ENCODE results near the gene GPR141. TPM values are rescaled to one million over a fixed set of nuclear protein-coding genes. Genes with fewer than 3 reads are reported as not detected.
A peak's percentile ranks its signal among the peaks of the same experiment; 100 is the strongest.

The GPR141 gene
- total and polyA plus RNA-seq, 9 of the 15 experiments (the other 6 are each of a cell fraction or from before 2014, with no cell fraction given) = not detected

DNA sequence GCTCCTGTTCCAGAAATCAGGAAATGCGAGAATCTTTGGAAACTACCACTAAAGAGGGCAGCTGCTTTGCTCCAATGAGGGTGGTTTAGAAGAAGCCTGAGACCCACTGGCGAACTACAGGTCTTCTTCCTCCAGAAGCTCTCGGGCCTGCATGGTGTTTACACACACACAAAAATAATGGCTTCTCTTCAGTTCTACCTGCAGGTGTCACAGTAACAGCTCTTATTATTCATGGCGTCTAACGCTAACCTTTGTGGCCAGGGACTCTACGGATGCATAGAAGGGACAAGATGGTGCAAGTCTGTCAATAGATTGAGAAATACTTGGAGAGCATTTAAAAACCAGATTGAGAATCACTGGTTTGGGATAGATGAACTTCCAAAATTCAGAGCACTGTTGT lies 22.4 kb downstream of the GPR141 start (continued):
- TF ChIP-seq, protein P1, sequence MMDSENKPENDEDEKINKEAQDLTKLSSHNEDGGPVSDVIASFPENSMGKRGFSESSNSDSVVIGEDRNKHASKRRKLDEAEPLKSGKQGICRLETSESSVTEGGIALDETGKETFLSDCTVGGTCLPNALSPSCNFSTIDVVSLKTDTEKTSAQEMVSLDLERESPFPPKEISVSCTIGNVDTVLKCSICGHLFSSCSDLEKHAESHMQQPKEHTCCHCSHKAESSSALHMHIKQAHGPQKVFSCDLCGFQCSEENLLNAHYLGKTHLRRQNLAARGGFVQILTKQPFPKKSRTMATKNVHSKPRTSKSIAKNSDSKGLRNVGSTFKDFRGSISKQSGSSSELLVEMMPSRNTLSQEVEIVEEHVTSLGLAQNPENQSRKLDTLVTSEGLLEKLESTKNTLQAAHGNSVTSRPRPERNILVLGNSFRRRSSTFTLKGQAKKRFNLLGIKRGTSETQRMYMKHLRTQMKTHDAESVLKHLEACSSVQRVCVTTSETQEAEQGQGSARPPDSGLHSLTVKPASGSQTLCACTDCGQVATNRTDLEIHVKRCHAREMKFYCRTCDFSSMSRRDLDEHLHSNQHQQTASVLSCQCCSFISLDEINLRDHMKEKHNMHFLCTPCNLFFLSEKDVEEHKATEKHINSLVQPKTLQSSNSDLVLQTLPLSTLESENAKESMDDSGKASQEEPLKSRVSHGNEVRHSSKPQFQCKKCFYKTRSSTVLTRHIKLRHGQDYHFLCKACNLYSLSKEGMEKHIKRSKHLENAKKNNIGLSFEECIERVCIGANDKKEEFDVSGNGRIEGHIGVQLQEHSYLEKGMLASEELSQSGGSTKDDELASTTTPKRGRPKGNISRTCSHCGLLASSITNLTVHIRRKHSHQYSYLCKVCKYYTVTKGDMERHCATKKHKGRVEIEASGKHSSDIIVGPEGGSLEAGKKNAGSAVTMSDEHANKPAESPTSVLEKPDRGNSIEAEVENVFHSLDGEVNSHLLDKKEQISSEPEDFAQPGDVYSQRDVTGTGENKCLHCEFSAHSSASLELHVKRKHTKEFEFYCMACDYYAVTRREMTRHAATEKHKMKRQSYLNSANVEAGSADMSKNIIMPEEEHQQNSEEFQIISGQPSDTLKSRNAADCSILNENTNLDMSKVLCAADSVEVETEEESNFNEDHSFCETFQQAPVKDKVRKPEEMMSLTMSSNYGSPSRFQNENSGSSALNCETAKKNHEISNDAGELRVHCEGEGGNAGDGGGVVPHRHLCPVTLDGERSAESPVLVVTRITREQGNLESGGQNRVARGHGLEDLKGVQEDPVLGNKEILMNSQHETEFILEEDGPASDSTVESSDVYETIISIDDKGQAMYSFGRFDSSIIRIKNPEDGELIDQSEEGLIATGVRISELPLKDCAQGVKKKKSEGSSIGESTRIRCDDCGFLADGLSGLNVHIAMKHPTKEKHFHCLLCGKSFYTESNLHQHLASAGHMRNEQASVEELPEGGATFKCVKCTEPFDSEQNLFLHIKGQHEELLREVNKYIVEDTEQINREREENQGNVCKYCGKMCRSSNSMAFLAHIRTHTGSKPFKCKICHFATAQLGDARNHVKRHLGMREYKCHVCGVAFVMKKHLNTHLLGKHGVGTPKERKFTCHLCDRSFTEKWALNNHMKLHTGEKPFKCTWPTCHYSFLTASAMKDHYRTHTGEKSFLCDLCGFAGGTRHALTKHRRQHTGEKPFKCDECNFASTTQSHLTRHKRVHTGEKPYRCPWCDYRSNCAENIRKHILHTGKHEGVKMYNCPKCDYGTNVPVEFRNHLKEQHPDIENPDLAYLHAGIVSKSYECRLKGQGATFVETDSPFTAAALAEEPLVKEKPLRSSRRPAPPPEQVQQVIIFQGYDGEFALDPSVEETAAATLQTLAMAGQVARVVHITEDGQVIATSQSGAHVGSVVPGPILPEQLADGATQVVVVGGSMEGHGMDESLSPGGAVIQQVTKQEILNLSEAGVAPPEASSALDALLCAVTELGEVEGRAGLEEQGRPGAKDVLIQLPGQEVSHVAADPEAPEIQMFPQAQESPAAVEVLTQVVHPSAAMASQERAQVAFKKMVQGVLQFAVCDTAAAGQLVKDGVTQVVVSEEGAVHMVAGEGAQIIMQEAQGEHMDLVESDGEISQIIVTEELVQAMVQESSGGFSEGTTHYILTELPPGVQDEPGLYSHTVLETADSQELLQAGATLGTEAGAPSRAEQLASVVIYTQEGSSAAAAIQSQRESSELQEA (IDR thresholded peaks at IDR 0.05; ENCODE audit: low read depth) = peak; percentile 76
- TF ChIP-seq MYBL2 (IDR thresholded peaks at IDR 0.05; ENCODE audit: low read depth) = no peak
- TF ChIP-seq MYBL2 (CRISPR knock-in tag; IDR thresholded peaks at IDR 0.05; ENCODE audit: borderline replicate concordance) = no peak
- TF ChIP-seq, protein P2, sequence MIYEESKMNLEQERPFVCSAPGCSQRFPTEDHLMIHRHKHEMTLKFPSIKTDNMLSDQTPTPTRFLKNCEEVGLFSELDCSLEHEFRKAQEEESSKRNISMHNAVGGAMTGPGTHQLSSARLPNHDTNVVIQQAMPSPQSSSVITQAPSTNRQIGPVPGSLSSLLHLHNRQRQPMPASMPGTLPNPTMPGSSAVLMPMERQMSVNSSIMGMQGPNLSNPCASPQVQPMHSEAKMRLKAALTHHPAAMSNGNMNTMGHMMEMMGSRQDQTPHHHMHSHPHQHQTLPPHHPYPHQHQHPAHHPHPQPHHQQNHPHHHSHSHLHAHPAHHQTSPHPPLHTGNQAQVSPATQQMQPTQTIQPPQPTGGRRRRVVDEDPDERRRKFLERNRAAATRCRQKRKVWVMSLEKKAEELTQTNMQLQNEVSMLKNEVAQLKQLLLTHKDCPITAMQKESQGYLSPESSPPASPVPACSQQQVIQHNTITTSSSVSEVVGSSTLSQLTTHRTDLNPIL (CRISPR knock-in tag; IDR thresholded peaks at IDR 0.05) = no peak

Measured in K562 (cell line).